Measurements from ENCODE around the gene TSC2.

TSC2 gene

DNA sequence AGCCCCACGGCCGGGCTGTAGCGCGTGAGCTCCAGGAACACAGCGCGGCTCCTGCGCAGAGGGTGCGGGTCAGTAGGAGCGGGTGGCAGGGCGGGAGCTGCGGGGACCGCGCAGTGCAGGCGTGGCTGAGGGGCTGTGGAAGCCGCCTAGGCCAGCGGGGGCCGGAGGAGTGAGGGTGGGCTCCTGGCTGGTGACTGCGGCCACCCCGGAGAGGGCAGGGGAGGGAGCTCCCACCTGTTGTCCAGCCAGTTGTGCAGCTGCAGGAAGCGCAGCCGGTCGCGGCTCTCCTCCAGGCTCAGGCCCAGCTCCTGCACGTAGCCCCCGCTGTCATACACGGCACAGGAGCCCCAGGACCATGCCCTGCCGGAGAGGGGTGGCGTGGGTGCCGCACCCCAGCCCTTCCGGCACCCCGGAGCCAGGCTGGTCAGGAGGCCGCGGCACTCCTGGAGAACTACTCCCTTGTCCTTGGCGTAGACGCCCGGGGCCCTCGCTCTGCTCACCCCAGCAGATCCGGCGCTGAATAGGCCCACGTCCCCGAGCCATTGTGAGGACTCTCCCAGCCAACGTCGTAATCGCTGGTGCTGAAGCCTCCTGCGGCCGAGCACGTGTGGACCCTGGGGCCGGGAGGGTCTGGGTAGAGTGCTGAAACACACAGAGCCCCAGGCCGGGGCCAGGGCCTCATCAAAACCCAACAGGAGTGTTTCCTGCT lies 43.9 kb downstream of the TSC2 start:
- TF ChIP-seq CTCF (IDR thresholded peaks at IDR 0.05; ENCODE audit: low read depth, low read length, missing control alignments), result no peak
- in situ Hi-C loops (cut with HindIII; ENCODE audit: low sequenced_read_pairs), result no loop called here
- no peak for DNase-seq (ENCODE audit: low read depth)
- H3K4me3 ChIP-seq (ENCODE audit: low read depth, low read length), result no peak overlapping the region

- in situ Hi-C loops (cut with HindIII; ENCODE audit: low sequenced_read_pairs), result no loop called here
- no peak for DNase-seq (ENCODE audit: low read depth)
- TF ChIP-seq CTCF (IDR thresholded peaks at IDR 0.05; ENCODE audit: low read depth, low read length, missing control alignments), result no peak
- H3K4me3 ChIP-seq (ENCODE audit: low read depth, low read length), result no peak overlapping the region
These were observed 44.5 kb downstream of the TSC2 start for GRCh38 chr16:2092256-2092620.

- in situ Hi-C loops (cut with HindIII; ENCODE audit: low sequenced_read_pairs), result no loop called here
- no peak overlapping the region for H3K4me3 ChIP-seq (ENCODE audit: low read depth, low read length)
- DNase-seq (ENCODE audit: low read depth), result no peak
- TF ChIP-seq CTCF (IDR thresholded peaks at IDR 0.05; ENCODE audit: low read depth, low read length, missing control alignments), result no peak
These were observed 45.1 kb downstream of the TSC2 start for GRCh38 chr16:2092866-2093265.

GRCh38 chr16:2093793-2094192 lies 46.0 kb downstream of the TSC2 start:
- DNase-seq (ENCODE audit: low read depth), result no peak
- in situ Hi-C loops (cut with HindIII; ENCODE audit: low sequenced_read_pairs), result no loop called here
- no peak for TF ChIP-seq CTCF (IDR thresholded peaks at IDR 0.05; ENCODE audit: low read depth, low read length, missing control alignments)
- H3K4me3 ChIP-seq (ENCODE audit: low read depth, low read length), result no peak overlapping the region

- TF ChIP-seq CTCF (IDR thresholded peaks at IDR 0.05; ENCODE audit: low read depth, low read length, missing control alignments), result no peak
- in situ Hi-C loops (cut with HindIII; ENCODE audit: low sequenced_read_pairs), result no loop called here
- no peak overlapping the region for H3K4me3 ChIP-seq (ENCODE audit: low read depth, low read length)
- no peak for DNase-seq (ENCODE audit: low read depth)
These were observed 47.6 kb downstream of the TSC2 start for GRCh38 chr16:2095315-2095853.

GRCh38 chr16:2095918-2096582 lies 48.3 kb downstream of the TSC2 start:
- H3K4me3 ChIP-seq (ENCODE audit: low read depth, low read length), result no peak overlapping the region
- in situ Hi-C loops (cut with HindIII; ENCODE audit: low sequenced_read_pairs), result no loop called here
- DNase-seq (ENCODE audit: low read depth), result no peak
- no peak for TF ChIP-seq CTCF (IDR thresholded peaks at IDR 0.05; ENCODE audit: low read depth, low read length, missing control alignments)
